PFSK-1 (cell line): Measurements from ENCODE around the gene PRPF19.

Experiments
- POLR2AphosphoS5 ChIP-seq: IDR thresholded peaks from 2 replicates; pipeline ENCODE4 v1.6.1; 2012; ENCODE audit warnings: low read depth, mild to moderate bottlenecking, control low read depth, low read length, moderate library complexity
- TAF1 ChIP-seq: IDR thresholded peaks from 2 replicates; pipeline ENCODE4 v1.6.1; 2012; ENCODE audit warnings: low read length, control low read depth, borderline replicate concordance; ENCODE audit not compliant: insufficient read depth

DNA sequence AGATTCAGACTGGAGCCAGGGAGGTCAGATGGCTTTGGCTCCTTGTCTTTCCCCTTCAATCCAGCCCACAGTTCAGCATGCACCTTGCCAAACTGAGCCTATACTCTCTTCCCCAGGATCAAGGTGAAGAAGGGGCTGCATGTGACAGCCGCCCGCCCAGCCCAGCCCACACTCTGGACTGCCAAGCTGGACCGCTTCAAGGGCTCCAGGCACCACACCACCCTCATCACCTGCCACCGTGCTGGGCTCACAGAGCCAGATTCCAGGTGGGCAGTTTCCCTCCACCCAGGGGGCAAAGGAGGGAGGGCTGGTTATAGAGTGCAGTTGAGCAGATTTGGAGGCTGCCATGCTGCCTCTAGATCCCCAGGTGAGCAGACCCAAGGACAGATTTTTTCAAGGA, 24.0 kb upstream of the PRPF19 start:
- TF ChIP-seq POLR2AphosphoS5 (no peak), TAF1 (no peak)
